Keratinocyte (primary cell): Measurements from ENCODE around the gene TMCC2. TPM values are rescaled to one million over a fixed set of nuclear protein-coding genes. Genes with fewer than 3 reads are reported as not detected.

Experiments used
- DNase-seq: peaks from one replicate; pipeline ENCODE4 v3.0.0-alpha.2; 2011; ENCODE audit warnings: low read depth, missing footprints, low spot score
- FAIRE-seq: peaks from 2 replicates; lab custom pipeline; 2011; peaks lifted over from hg19 to GRCh38; lab: Jason Lieb, UNC
- H2AFZ ChIP-seq: 2 replicates; pipeline ENCODE4 v1.6.0; 2012; ENCODE audit warnings: low read length, control low read depth, inconsistent platforms; ENCODE audit not compliant: control insufficient read depth
- H3K27ac ChIP-seq: 2 replicates; pipeline ENCODE4 v1.5.1; 2011; ENCODE audit warnings: low read length; ENCODE audit not compliant: control insufficient read depth, insufficient read depth
- H3K27me3 ChIP-seq: 3 replicates; pipeline ENCODE4 v1.6.0; 2011; ENCODE audit warnings: low read length; ENCODE audit not compliant: control insufficient read depth, insufficient read depth; ENCODE audit errors: extremely low read depth
- H3K36me3 ChIP-seq, 2 experiments: 2 replicates in 1 of 2; 3 replicates in 1 of 2; pipeline ENCODE4 v1.5.1; 2011; ENCODE audit warnings: low read length in 2 of 2, mild to moderate bottlenecking in 1 of 2; ENCODE audit not compliant: control insufficient read depth in 2 of 2, insufficient read depth in 2 of 2; ENCODE audit errors: extremely low read depth in 1 of 2
- H3K4me1 ChIP-seq: 3 replicates; pipeline ENCODE4 v1.5.1; 2011; ENCODE audit warnings: low read length; ENCODE audit not compliant: control insufficient read depth, insufficient read depth; ENCODE audit errors: extremely low read depth
- H3K4me2 ChIP-seq: 3 replicates; pipeline ENCODE4 v1.6.0; 2011; ENCODE audit warnings: low read depth, low read length; ENCODE audit not compliant: control insufficient read depth, insufficient read depth; ENCODE audit errors: extremely low read depth
- H3K4me3 ChIP-seq, 3 experiments: fragments of 200-600 bp in 1 of 3; sonication (generic) in 1 of 3; 2 replicates in 2 of 3; 3 replicates in 1 of 3; pipeline ENCODE4 v1.5.1; 2011 to 2016; ENCODE audit warnings: low read length in 3 of 3, mild to moderate bottlenecking in 3 of 3, control low read depth in 2 of 3, inconsistent platforms in 1 of 3, low read depth in 1 of 3, mixed read lengths in 1 of 3, mixed run types in 1 of 3, moderate library complexity in 1 of 3; ENCODE audit not compliant: control insufficient read depth in 2 of 3, insufficient read depth in 2 of 3; ENCODE audit errors: extremely low read depth in 1 of 3
- H3K79me2 ChIP-seq: 2 replicates; pipeline ENCODE4 v1.6.0; 2012; ENCODE audit warnings: low read length; ENCODE audit not compliant: control insufficient read depth, insufficient read depth
- H3K9ac ChIP-seq: 3 replicates; pipeline ENCODE4 v1.6.0; 2011; ENCODE audit warnings: low read length; ENCODE audit not compliant: control insufficient read depth, insufficient read depth; ENCODE audit errors: extremely low read depth
- H3K9me1 ChIP-seq: 3 replicates; pipeline ENCODE4 v1.6.0; 2011; ENCODE audit warnings: low read length; ENCODE audit not compliant: control insufficient read depth, insufficient read depth; ENCODE audit errors: extremely low read depth
- H3K9me3 ChIP-seq: 2 replicates; pipeline ENCODE4 v1.5.1; 2012; ENCODE audit warnings: low read depth, low read length; ENCODE audit not compliant: control insufficient read depth
- H4K20me1 ChIP-seq: 3 replicates; pipeline ENCODE4 v1.6.0; 2011; ENCODE audit warnings: low read length; ENCODE audit not compliant: control insufficient read depth, insufficient read depth; ENCODE audit errors: extremely low read depth
- EZH2 ChIP-seq: IDR thresholded peaks from one replicate; pipeline ENCODE4 v1.6.1; 2012; ENCODE audit warnings: inconsistent platforms, mild to moderate bottlenecking, low read length, moderate library complexity
- dilution Hi-C: fragments of 300-500 bp; cut with MboI; formaldehyde crosslinking; loops from one replicate; pipeline ENCODE4 v1.7.0; 2020; ENCODE audit warnings: low sequenced_read_pairs; ENCODE audit not compliant: extremely low pct_ligation_motif_present
- polyA plus RNA-seq, 5 experiments: library from polyadenylated mRNA; depleted of rRNA in 3 of 5; stranded (reverse) in 3 of 5; stranded (forward) in 1 of 5; unstranded in 1 of 5; fragments of >200 nt; gene quantifications; 1 replicate in 1 of 5; 2 replicates in 3 of 5; 3 replicates in 1 of 5; pipeline versions ENCODE4 v1.2.1 to v1.2.3, GENCODE V29; 2011 to 2012; ENCODE audit warnings: missing spikeins in 2 of 5, low read depth in 1 of 5, low replicate concordance in 1 of 5
- TF ChIP-seq, protein P1 (sequence below), 3 experiments: IDR thresholded peaks in 1 of 3; conservative IDR thresholded peaks in 1 of 3; optimal IDR thresholded peaks in 1 of 3; 2 replicates in 2 of 3; 3 replicates in 1 of 3; pipeline versions ENCODE3 to v1.5.1; 2011; ENCODE audit warnings: low read length in 3 of 3, mild to moderate bottlenecking in 3 of 3, moderate library complexity in 2 of 3, control low read depth in 1 of 3, inconsistent platforms in 1 of 3; ENCODE audit not compliant: insufficient read depth in 2 of 3; ENCODE audit errors: extremely low read depth in 1 of 3

Gene TMCC2
- polyA plus RNA-seq, 1 donor (not counting 4 experiments of a cell fraction or from before 2014, with no cell fraction given), result 0.60 TPM

DNA sequence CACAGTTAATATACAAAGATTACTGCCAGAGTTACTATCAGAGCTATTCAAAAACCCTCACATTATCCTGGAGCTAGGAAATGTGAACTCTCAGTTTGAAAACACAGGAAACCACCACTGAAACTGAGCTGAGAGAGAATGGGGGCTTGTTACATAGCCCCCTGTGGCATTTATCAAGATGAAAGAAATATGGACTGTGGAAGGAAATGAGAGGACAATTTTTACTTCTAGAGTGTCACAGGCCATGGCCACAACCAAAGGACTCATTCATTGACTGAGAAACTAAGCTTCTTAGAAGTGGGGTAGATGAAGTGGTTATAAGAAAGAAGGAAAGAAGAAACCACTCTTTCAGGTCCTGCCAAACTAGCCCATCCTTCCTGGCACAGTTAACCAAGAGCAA, 41.6 kb upstream of the TMCC2 start:
- TF ChIP-seq, protein P1, sequence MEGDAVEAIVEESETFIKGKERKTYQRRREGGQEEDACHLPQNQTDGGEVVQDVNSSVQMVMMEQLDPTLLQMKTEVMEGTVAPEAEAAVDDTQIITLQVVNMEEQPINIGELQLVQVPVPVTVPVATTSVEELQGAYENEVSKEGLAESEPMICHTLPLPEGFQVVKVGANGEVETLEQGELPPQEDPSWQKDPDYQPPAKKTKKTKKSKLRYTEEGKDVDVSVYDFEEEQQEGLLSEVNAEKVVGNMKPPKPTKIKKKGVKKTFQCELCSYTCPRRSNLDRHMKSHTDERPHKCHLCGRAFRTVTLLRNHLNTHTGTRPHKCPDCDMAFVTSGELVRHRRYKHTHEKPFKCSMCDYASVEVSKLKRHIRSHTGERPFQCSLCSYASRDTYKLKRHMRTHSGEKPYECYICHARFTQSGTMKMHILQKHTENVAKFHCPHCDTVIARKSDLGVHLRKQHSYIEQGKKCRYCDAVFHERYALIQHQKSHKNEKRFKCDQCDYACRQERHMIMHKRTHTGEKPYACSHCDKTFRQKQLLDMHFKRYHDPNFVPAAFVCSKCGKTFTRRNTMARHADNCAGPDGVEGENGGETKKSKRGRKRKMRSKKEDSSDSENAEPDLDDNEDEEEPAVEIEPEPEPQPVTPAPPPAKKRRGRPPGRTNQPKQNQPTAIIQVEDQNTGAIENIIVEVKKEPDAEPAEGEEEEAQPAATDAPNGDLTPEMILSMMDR (optimal IDR thresholded peaks at IDR 0.05 in 1 of 3, IDR thresholded peaks at IDR 0.05 in 1 of 3, conservative IDR thresholded peaks at IDR 0.05 in 1 of 3; ENCODE audit: extremely low read depth in 1 of 3, insufficient read depth in 2 of 3, low read length in 3 of 3), result no peak
- TF ChIP-seq EZH2, result no peak
- Histone ChIP-seq H3K4me1 (no peaks in the 10 kb centered on the region), H3K79me2 (peaks cover 8% of the 10 kb centered on the region), H3K4me2 (no peak overlapping the region), H4K20me1 (peaks cover 2% of the 10 kb centered on the region), H3K36me3 (peaks cover 4 to 7% of the 10 kb centered on the region in 2 experiments), H3K4me3 (no peak overlapping the region), H3K9me3 (no peaks in the 10 kb centered on the region), H3K9me1 (no peaks in the 10 kb centered on the region), H3K9ac (no peak overlapping the region), H3K27me3 (no peaks in the 10 kb centered on the region), H3K27ac (no peak overlapping the region), H2AFZ (no peak overlapping the region)
- no peak for DNase-seq
- no peak for FAIRE-seq
- dilution Hi-C loops, result no loop called here

DNA sequence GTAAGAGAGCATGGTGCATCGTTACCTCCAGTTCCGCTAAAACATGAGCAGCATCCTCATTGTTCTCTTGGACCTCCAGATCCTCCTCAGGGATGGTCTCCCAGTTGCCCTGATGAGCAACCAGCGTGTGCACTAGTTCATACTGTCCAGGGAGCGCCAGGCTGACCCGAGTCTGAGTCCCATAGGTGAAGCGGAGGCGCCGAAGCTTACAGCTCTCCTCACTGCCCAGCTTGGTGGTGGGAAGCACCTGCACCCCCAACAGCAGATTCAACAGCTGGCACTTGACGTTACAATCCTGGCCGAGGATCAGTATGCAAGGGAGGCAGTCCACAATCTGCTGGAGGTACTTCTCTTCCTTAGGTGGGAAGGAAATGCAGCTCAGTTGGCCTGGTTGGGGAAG, 40.3 kb upstream of the TMCC2 start:
- no peaks in the 10 kb centered on the region for H3K9me1 ChIP-seq
- dilution Hi-C loops, result no loop called here
- peaks cover 8% of the 10 kb centered on the region for H3K79me2 ChIP-seq
- H3K4me3 ChIP-seq, result no peak overlapping the region
- H4K20me1 ChIP-seq, result peaks cover 2% of the 10 kb centered on the region
- H3K27ac ChIP-seq, result no peak overlapping the region
- H3K36me3 ChIP-seq, result peaks cover 4 to 7% of the 10 kb centered on the region in 2 experiments
- no peak overlapping the region for H2AFZ ChIP-seq
- no peak for DNase-seq
- H3K4me1 ChIP-seq, result no peaks in the 10 kb centered on the region
- no peak overlapping the region for H3K9ac ChIP-seq
- H3K4me2 ChIP-seq, result no peak overlapping the region
- TF ChIP-seq, protein P1 (optimal IDR thresholded peaks at IDR 0.05 in 1 of 3, IDR thresholded peaks at IDR 0.05 in 1 of 3, conservative IDR thresholded peaks at IDR 0.05 in 1 of 3; ENCODE audit: extremely low read depth in 1 of 3, insufficient read depth in 2 of 3, low read length in 3 of 3), result no peak
- no peak for TF ChIP-seq EZH2
- no peak for FAIRE-seq
- H3K27me3 ChIP-seq, result no peaks in the 10 kb centered on the region
- no peaks in the 10 kb centered on the region for H3K9me3 ChIP-seq
